ENCODE measurements around the gene ARFIP1. TPM values are rescaled to one million over a fixed set of nuclear protein-coding genes. Genes with fewer than 3 reads are reported as not detected.
"Not testable (repeated sequence)": the region's sequence is repeated elsewhere in the genome, so short reads cannot be mapped to it uniquely, and the experiment has no call there.

Gene ARFIP1
- total and polyA plus RNA-seq, 12 donors, result 7.4 to 18.7 (median 14.9) TPM

DNA sequence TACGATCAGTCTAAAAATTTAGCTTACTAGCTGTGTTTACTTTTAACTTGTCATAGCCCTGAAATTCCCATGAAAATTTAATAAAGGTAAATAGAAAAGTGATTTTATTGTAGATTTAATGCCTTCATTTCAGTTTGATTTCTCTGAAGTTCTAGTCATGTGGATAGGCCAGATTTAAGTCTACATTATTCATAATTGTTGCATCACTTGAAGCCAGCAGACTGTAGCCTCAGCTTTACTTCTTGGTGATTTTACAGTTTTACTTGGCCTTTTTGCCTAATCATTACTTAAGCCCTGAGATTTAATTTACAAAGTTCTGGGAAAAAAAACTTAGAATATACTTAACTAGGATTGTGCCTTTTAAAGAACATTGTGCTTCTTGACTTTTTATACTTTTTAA, 82.9 kb downstream of the ARFIP1 start:
- H3K9me3 ChIP-seq, result no peaks in the 10 kb centered on the region
- no peak overlapping the region for H3K4me3 ChIP-seq
- no peaks in the 10 kb centered on the region for H3K4me1 ChIP-seq
- TF ChIP-seq, protein P1, sequence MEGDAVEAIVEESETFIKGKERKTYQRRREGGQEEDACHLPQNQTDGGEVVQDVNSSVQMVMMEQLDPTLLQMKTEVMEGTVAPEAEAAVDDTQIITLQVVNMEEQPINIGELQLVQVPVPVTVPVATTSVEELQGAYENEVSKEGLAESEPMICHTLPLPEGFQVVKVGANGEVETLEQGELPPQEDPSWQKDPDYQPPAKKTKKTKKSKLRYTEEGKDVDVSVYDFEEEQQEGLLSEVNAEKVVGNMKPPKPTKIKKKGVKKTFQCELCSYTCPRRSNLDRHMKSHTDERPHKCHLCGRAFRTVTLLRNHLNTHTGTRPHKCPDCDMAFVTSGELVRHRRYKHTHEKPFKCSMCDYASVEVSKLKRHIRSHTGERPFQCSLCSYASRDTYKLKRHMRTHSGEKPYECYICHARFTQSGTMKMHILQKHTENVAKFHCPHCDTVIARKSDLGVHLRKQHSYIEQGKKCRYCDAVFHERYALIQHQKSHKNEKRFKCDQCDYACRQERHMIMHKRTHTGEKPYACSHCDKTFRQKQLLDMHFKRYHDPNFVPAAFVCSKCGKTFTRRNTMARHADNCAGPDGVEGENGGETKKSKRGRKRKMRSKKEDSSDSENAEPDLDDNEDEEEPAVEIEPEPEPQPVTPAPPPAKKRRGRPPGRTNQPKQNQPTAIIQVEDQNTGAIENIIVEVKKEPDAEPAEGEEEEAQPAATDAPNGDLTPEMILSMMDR (IDR thresholded peaks at IDR 0.05), result no peak
- 98% methylated on average over 1 of the region's 1 CpG for WGBS, 2 donors
- H3K36me3 ChIP-seq, result peaks cover 0 to 22% (median 0%) of the 10 kb centered on the region in 9 donors
- no peaks in the 10 kb centered on the region for H3K27me3 ChIP-seq
- DNase-seq, result no peak
- H3K27ac ChIP-seq, result no peak overlapping the region
- ATAC-seq, result no peak
- intact Hi-C loops (cut with DNase I), result no loop called here

DNA sequence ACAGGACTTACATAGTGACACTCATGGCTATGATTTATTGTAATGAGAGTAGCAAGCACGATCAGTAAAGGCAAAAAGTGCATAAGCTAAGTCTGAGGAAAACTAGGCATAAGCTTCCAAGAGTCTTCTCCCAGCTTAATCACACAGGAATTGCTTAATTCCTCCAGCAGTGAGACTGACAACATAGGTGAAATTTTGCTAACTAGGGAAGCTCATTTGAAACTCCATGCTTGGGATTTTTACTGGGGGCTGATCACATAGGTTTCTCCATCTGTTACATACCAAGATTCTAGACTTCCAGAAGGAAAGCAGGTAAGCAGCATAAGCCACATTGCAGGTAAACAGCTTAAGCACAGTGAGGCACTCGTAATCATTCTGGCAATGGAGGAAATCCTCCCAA, 84.6 kb downstream of the ARFIP1 start:
- ATAC-seq, result no peak

DNA sequence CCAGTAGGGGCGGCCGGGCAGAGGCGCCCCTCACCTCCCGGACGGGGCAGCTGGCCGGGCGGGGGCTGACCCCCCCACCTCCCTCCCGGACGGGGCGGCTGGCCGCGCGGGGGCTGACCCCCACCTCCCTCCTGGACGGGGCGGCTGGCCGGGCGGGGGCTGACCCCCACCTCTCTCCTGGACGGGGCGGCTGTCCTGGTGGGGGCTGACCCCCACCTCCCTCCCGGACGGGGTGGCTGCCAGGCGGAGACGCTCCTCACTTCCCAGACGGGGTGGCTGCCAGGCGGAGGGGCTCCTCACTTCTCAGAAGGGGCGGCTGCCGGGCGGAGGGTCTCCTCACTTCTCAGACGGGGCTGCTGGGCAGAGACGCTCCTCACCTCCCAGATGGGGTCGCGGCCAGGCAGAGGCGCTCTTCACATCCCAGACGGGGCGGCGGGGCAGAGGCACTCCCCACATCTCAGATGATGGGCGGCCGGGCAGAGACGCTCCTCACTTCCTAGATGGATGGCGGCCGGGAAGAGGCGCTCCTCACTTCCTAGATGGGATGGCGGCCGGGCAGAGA, 86.8 kb downstream of the ARFIP1 start:
- intact Hi-C loops (cut with DNase I); DNase-seq; H3K4me3 ChIP-seq; ATAC-seq; H3K27me3 ChIP-seq; H3K27ac ChIP-seq; H3K4me1 ChIP-seq; H3K9me3 ChIP-seq: not testable (repeated sequence)
- 97% methylated on average over 23 to 42 of the region's 44 CpGs for WGBS, 2 donors
- H3K36me3 ChIP-seq, result peaks cover 0 to 37% (median 0%) of the 10 kb centered on the region in 9 donors

More for the DNA sequence above, 84.6 kb downstream of the ARFIP1 start:
- WGBS, 2 donors, result 87 to 96% methylated on average over 2 of the region's 2 CpGs
- intact Hi-C loops (cut with DNase I), result no loop called here
- TF ChIP-seq, protein P1 (IDR thresholded peaks at IDR 0.05), result no peak
- H3K9me3 ChIP-seq, result no peaks in the 10 kb centered on the region
- H3K27me3 ChIP-seq, result no peaks in the 10 kb centered on the region
- no peak overlapping the region for H3K27ac ChIP-seq
- H3K4me3 ChIP-seq, result no peak overlapping the region
- no peaks in the 10 kb centered on the region for H3K4me1 ChIP-seq
- DNase-seq, result no peak
- peaks cover 0 to 22% (median 0%) of the 10 kb centered on the region in 9 donors for H3K36me3 ChIP-seq

DNA sequence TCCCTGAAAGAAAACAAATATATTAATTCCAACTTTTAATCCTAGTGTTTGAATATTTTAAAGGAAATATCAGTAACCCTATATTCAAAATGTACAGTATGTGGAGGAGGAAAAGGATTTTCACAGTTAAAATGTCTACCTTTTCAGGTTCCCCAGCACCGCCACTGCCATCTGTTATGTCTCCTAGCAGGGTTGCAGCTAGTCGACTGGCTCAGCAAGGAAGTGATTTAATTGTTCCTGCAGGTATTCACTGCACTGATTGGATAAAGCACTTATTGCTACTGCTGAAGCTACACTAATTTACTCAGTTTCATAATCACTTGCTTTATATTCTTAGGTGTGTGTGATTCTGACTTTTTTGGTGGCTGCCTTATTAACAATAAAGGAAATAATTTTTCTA, 90.9 kb downstream of the ARFIP1 start:
- Histone ChIP-seq H3K36me3 (peaks cover 0 to 46% (median 0%) of the 10 kb centered on the region in 9 donors), H3K4me1 (no peaks in the 10 kb centered on the region), H3K4me3 (no peak overlapping the region), H3K9me3 (no peaks in the 10 kb centered on the region), H3K27me3 (no peaks in the 10 kb centered on the region), H3K27ac (no peak overlapping the region)
- TF ChIP-seq, protein P1 (IDR thresholded peaks at IDR 0.05), result no peak
- ATAC-seq (no peak), DNase-seq (no peak)
- intact Hi-C loops (cut with DNase I), result no loop called here
- 74 to 78% methylated on average over 2 of the region's 2 CpGs for WGBS, 2 donors

DNA sequence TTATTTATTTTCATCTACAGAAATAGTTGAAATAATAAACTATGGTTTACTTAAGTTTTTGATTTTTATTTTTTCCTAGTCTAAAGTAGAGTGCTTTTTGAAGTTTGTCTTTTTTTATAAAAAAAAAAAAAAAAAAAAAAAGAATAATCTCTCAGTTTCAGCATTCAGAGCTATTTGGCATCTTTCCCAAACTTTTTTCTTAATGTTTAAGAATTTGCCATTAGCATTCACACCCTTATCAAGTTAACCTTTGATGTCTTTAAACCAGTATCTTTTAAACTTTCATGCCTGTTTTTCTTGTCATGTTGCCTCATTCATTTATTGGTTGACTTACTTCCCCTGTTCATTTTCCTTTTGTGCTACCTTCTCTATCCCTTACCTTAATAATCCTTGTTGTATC, 95.5 kb downstream of the ARFIP1 start:
- TF ChIP-seq, protein P1 (IDR thresholded peaks at IDR 0.05), result no peak
- peaks cover 0 to 64% (median 0%) of the 10 kb centered on the region in 9 donors for H3K36me3 ChIP-seq
- H3K4me3 ChIP-seq, result no peak overlapping the region
- ATAC-seq, result no peak
- intact Hi-C loops (cut with DNase I), result no loop called here
- DNase-seq, result no peak
- no peaks in the 10 kb centered on the region for H3K4me1 ChIP-seq
- H3K9me3 ChIP-seq, result peaks cover 0 to 5% (median 0%) of the 10 kb centered on the region in 11 donors
- no peak overlapping the region for H3K27ac ChIP-seq
- no peaks in the 10 kb centered on the region for H3K27me3 ChIP-seq

All from heart right ventricle (tissue), 16 donors.